BJ (cell line): ENCODE measurements around the gene BCAS3. TPM values are rescaled to one million over a fixed set of nuclear protein-coding genes. Genes with fewer than 3 reads are reported as not detected.

Source experiments
- CTCF ChIA-PET: fragments of 350-600 bp; formaldehyde crosslinking; extraction: SDS; loops from one replicate; lab custom pipeline; 2021; ENCODE audit warnings: antibody characterized with exemption, inconsistent platforms; lab: Yijun Ruan, JAX
- POLR2A ChIA-PET: fragments of 300-600 bp; sonication (Branson Sonifier 250); formaldehyde crosslinking; extraction: SDS; loops from one replicate; lab custom pipeline; 2021; ENCODE audit warnings: antibody characterized with exemption; lab: Charles Lee
- DNase-seq: peaks from one replicate; pipeline ENCODE4 v3.0.0-alpha.2; 2011; ENCODE audit warnings: low read depth
- H3K27me3 ChIP-seq: 2 replicates; pipeline ENCODE4 v1.6.0; 2011; ENCODE audit warnings: low read length; ENCODE audit not compliant: control insufficient read depth, insufficient read depth
- H3K36me3 ChIP-seq: 2 replicates; pipeline ENCODE4 v1.5.1; 2011; ENCODE audit warnings: low read length; ENCODE audit not compliant: control insufficient read depth, insufficient read depth
- H3K4me3 ChIP-seq: 2 replicates; pipeline ENCODE4 v1.5.1; 2011; ENCODE audit warnings: low read depth, mild to moderate bottlenecking, control low read depth, low read length
- CTCF ChIP-seq: IDR thresholded peaks from 2 replicates; pipeline ENCODE4 v1.5.1; 2011; ENCODE audit warnings: low read depth, mild to moderate bottlenecking, control low read depth, inconsistent platforms, low read length, moderate library complexity; ENCODE audit not compliant: insufficient read depth
- polyA plus RNA-seq: library from polyadenylated mRNA; depleted of rRNA; stranded (reverse); fragments of >200 nt; gene quantifications from 2 replicates; pipeline ENCODE4 v1.2.3, GENCODE V29; 2011

BCAS3 gene
- polyA plus RNA-seq, 1 experiment, result 19.5 TPM

GRCh38 chr17:61084260-61084659 is 406.6 kb downstream of the BCAS3 start:
- POLR2A ChIA-PET, result no interaction called here
- no peak for DNase-seq
- H3K27me3 ChIP-seq, result no peaks in the 10 kb centered on the region
- CTCF ChIA-PET, result interaction anchor here (0.6 kb wide), 1 partner anchor 1355 kb away, joined by 3 read pairs; no protein-coding TSS in a partner anchor
- no peak for TF ChIP-seq CTCF
- no peak overlapping the region for H3K4me3 ChIP-seq
- no peaks in the 10 kb centered on the region for H3K36me3 ChIP-seq

GRCh38 chr17:61087024-61087423 is 409.4 kb downstream of the BCAS3 start:
- Histone ChIP-seq H3K27me3 (no peaks in the 10 kb centered on the region), H3K36me3 (no peaks in the 10 kb centered on the region), H3K4me3 (no peak overlapping the region)
- POLR2A ChIA-PET, result no interaction called here
- DNase-seq, result no peak
- no peak for TF ChIP-seq CTCF
- CTCF ChIA-PET, result no interaction called here

- no peak for DNase-seq
- no peak for TF ChIP-seq CTCF
- Histone ChIP-seq H3K27me3 (no peaks in the 10 kb centered on the region), H3K36me3 (no peaks in the 10 kb centered on the region), H3K4me3 (no peak overlapping the region)
- CTCF ChIA-PET, result no interaction called here
- POLR2A ChIA-PET, result no interaction called here
Observed at GRCh38 chr17:61088556-61088955, 410.9 kb downstream of the BCAS3 start.

GRCh38 chr17:61091096-61091495 is 413.4 kb downstream of the BCAS3 start:
- POLR2A ChIA-PET, result no interaction called here
- CTCF ChIA-PET, result interaction anchor here (1.5 kb wide), 1 partner anchor 17 kb away, joined by 5 read pairs; no protein-coding TSS in a partner anchor
- no peaks in the 10 kb centered on the region for H3K27me3 ChIP-seq
- no peak for TF ChIP-seq CTCF
- H3K4me3 ChIP-seq, result no peak overlapping the region
- no peaks in the 10 kb centered on the region for H3K36me3 ChIP-seq
- no peak for DNase-seq

GRCh38 chr17:61097781-61098180 is 420.1 kb downstream of the BCAS3 start:
- TF ChIP-seq CTCF, result no peak
- no peak for DNase-seq
- Histone ChIP-seq H3K36me3 (no peaks in the 10 kb centered on the region), H3K4me3 (no peak overlapping the region), H3K27me3 (no peaks in the 10 kb centered on the region)
- ChIA-PET CTCF (no interaction called here), POLR2A (no interaction called here)
